DMS79 (cell line): ENCODE data around the gene TMEM43.
A peak's percentile ranks its signal among the peaks of the same experiment; 100 is the strongest.
"Not testable (repeated sequence)": the region's sequence is repeated elsewhere in the genome, so short reads cannot be mapped to it uniquely, and the experiment has no call there.

Experiments
- DNase-seq: peaks from one replicate; lab custom pipeline; 2025; lab: John Stamatoyannopoulos, UW

TMEM43 gene, protein sequence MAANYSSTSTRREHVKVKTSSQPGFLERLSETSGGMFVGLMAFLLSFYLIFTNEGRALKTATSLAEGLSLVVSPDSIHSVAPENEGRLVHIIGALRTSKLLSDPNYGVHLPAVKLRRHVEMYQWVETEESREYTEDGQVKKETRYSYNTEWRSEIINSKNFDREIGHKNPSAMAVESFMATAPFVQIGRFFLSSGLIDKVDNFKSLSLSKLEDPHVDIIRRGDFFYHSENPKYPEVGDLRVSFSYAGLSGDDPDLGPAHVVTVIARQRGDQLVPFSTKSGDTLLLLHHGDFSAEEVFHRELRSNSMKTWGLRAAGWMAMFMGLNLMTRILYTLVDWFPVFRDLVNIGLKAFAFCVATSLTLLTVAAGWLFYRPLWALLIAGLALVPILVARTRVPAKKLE

DNA sequence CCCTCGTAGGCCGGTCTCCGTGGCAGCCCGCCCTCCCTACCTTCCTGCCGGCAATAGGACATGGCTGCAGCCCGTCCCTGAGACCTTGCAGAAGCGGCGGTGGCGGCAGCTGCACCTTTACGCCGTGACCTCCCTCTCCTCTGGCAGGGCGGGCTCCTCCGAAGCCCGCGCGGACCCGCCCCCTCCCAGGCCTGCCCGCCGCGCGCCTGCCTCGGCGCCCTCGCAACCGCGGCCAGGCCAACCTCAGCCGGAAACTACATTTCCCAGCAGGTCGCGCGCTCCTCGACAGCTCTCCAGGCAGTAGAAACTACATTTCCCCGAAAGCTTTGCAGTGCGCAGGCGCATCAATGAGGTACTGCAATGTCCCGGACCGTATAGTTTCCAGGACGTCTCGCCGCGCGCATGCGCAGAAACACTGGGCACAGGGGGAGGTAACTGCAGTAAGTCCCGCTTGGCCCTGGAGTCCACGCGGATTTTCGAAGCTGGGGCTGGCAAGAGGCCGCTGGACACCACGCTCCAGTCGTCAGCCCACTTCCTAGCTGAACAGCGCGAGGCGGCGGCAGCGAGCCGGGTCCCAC lies at the start of gene TMEM43, which contains the start of gene CHCHD4:
TMEM43 (plus strand) TSS at position 438 of the 578 bp plus-strand sequence. CDS start 142 bp downstream, outside the sequence.
CHCHD4 (minus strand) TSS at position 256 of the 578 bp plus-strand sequence; CDS start at position 62, 194 bp downstream.
- DNase-seq = peak; percentile 91

GRCh38 chr3:14075233-14075632 lies 49.6 kb upstream of the TMEM43 start:
- not testable (repeated sequence) for DNase-seq

DNA sequence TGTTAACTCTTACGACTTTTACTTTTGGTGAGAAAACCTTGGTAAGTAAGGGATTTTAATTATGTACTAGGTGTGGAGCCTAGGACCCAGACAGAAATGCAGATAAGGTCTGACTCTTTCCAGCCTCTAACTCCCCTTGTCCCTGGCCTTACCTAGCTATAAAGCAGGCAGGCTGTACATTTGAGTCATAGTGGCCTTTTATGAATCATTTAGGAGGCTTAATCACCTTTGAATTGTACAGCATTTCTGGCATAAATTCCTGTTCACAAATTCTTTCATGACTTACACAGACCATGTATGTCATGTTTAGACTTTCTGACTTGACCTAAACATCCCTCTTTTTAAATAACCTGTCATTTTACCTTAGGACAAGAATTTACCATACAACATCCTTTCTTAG lies 47.5 kb upstream of the TMEM43 start:
- DNase-seq = no peak

DNA sequence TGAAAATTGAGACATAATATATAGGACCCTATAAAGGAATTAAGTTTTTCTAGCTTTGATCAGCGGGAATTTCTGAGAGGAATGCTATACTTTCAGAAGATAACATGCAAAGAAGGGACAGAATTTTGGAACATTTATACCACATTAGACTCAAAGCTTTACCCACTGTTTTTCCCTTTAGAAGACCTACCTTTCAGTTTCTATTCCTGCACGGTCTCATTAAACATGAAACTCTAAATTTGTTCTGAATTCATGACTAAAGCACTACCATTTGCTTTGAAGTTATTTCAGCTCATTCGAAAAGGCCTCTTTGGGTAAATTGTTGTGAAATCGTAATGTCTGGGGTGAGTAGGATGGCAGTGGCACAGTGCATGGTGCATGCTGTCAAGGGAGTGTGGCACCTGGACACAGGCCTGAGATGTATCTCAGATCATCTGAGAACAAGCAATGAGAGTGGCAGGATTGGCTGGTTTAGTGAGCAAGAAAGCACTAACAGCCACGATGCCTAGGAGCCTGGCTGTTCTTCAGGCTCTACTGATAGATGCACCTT lies 42.7 kb upstream of the TMEM43 start:
- no peak for DNase-seq

DNA sequence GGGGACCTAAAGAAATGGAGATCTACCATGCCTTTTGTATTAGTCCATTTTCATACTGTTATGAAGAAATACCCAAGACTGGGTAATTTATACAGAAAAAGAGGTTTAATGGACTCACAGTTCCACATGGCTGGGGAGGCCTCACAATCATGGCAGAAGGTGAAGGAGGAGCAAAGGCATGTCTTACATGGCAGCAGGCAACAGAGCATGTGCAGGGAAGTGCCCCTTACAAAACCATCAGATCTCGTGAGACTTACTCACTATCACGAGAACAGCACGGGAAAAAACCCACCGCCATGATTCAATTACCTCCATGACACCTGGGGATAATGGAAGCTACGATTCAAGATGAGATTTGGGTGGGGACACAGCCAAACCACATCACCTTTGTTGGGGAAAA lies 37.4 kb upstream of the TMEM43 start:
- DNase-seq = not testable (repeated sequence)

GRCh38 chr3:14091959-14092358 lies 32.9 kb upstream of the TMEM43 start:
- DNase-seq = not testable (repeated sequence)

DNA sequence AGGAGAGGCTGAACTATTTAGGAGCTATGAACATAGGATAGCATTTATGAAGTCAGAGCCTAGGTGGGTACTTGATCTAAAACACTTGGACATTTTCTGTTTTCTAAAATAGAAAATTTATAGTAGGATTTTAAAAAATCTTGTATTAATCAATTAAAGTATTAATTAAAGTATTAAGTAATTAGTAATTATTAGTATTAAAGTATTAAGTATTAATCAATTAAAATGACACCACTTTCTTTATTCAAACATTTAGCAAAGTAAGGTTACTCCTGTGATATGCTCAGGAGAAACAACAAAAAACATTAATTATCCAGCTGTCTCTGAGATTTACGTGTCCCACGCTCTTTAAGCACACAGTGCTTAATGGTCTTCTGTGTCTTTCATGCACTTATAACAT lies 32.4 kb upstream of the TMEM43 start:
- no peak for DNase-seq

DNA sequence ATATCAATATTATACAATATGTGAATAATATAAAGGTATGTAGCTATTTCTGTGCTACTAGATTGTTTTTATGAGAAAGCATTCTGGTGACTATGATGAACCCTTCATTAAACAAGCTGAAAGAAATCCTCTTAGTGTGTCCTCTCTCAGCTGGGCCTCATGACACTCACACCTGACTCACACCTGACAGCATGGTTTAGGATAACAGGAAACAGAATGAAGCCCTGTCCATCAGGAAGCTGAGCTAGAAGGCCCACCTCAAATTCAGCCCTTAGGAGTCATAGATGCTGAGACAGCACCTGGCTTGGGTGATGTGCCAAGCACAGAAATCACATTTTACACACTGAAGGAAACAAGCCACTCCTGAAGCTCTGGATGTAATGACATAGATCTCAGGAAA lies 31.0 kb upstream of the TMEM43 start:
- no peak for DNase-seq

- DNase-seq = no peak
Measured at GRCh38 chr3:14096742-14097141, 28.1 kb upstream of the TMEM43 start.

GRCh38 chr3:14097616-14098391 lies 27.0 kb upstream of the TMEM43 start:
- no peak for DNase-seq

DNA sequence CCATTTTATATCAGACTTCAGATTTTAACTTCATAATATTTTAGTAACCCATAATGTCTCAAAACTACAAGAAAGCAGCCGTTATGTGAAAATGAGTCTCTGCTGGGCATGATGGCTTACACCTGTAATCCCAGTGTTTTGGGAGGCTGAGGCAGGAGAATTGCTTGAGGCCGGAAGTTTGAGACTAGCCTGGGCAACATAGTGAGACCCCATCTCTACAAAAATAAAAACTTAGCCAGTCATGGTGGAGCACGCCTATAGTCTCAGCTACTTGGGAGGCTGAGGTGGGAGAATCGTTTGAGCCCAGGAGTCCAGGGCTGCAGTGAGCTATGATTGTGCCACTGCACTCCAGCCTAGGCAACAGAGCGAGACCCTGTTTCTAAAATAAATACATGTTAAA lies 15.0 kb upstream of the TMEM43 start:
- not testable (repeated sequence) for DNase-seq

DNA sequence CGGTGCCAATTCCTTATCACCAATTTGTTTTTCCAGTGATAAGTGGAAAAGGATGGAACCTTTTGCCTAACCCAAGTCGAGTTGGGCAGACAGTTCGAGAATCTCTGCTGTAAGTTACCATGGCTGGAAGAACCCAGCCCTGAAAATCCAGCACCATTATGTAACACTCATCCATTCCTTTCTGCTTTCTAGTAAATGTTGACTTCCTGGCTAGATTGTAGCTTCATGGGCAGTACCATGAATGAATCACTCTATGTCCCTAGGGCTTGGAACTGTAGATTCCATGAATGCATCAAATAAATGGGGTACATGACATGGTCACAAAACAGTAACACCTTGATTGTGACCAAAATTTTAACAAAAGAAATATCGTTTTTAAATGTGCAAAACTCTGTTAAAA lies 14.2 kb upstream of the TMEM43 start:
- no peak for DNase-seq

- DNase-seq = no peak
Measured at GRCh38 chr3:14113965-14114635, 10.8 kb upstream of the TMEM43 start.

DNA sequence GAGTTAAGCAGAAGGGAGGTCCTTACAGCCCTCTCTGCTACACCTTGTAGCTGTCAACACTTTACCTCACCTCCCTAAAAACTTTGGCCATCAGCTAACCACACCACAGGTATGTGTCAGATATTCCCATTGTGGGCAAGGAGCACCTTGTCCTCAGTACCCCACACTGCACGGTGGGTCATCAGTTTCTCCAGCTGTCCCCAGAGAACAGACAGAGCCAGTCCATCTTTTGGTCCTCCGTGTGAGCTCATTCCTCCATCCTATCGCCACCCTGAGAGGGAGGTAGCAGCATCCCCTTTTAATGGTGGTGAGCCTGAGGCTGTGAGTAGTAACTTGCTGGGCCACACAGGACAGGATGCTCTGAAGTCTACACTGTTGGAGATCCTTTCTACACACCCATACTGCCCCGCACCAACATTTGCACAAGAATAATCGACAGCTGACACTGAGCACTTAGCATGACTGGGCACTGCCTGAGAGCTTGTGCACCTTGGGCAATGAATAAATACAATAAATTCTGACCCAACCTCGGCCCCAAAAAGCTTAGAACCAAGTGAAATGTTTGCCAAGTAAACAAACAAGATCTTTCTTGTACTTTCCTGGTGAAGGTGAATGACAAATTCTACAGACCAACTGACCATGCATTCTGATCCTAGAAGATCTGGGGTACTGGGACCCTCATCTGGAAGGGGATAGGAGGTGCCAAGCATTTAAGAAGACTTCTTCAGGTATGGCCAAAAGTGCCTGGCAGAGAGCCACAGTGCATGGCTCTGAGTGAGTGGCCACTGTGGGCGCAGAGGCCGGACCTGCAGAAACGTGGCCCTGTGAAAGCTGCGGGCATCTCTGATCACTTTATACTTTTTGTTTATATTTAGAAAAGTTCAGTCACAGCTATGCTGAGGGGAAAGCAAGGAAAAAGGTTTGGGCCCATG lies 7.1 kb upstream of the TMEM43 start:
- no peak for DNase-seq

DNA sequence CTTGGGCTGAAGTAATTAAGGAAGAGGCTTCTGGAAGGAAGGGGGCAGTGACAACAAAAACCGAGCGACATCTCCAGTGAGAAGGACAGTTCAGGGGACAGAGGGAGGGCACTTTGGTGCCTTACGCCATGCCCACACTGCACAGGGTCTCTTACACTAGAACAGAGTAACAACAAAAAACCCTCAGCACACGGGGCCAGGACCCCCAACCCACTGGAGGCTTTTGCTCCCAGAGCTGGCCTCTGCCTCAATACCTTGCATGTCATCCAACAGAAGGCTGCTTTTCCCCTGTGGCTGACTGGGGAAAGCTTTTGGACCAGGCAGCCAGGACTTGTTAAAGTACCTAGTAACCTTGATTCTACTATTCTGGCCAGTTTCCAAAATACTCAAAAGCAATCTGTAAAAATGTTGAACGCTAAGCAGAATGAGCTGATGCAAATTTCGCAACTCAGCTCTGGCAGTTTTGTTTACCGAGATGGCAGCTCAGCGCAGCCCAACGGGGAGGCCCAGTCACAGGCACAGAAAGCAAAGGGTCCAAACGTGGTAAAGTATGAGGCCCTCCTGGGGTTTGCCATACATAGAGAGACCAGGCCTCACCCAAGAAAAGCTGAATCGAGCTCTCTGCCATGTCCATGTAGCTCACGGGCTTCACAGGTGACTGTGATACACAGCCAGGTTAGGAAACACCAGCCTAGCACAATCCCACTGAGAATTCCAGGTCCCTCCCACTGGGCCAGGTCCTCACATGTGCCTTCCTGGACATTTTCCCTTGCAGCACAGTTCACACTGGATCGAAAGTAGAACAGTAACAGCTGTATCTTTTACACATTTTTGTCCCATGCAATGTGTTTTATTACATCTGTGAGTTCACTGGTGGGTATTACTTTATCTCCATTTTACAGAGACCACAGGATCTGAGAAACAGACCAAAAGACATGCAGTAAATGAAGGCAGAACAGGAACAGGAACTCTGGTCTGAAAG lies 6.2 kb upstream of the TMEM43 start:
- DNase-seq = no peak

DNA sequence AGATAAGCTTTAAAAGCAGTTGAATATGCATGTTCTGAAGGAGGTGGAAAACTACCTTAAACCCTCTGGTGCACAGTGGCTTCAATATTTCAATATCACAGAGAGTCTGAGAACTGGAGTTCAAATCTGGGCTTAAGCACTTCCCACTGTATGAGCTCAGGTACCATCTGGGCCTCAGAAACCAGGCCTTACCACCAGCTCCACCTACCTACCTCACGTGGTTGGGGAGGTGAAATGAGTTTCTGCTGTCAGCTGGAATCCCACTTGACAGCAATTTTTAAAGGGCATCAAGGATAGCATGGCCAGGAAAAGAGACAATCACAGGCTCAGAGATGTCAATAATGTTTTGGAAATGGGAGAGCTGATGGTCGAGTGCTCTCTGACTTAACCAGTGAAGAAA lies 5.2 kb upstream of the TMEM43 start:
- no peak for DNase-seq

DNA sequence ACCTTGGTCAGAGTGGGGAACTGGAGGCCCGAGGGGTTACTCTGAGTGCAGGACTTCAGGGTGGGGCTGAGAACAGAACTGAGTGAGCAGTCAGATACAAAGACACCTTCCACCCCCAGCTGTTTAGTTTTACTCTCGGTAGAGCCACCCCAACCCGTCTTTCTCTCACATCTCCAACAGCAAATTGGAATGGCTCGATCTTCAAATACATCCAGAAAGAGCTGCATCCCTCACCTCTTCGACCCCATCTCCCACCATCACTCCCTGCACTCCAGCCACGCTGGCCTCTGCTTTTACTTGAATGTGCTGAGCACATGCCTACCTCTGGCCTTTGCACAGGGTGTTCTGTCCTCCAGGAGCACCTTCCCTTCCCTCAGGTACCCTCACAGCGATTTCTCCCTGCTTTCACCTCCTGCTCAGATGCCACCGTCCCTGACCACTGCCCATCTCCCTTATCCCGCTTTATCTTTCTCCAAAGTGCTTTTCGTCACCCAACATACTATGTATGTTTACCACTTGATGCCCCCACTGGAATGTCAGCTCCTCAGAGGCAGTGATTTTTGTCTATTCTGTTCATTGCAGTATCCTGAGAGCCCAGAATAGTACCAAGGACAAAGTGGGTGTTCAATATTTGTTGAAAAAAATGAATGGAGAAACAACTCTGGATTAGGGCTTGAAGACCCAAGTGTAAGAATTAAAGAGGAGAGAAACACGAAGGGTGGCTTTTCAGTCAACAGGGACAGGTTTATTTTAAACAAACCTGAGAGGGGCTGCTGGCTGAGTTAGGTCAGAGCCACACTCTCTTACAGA lies 4.5 kb upstream of the TMEM43 start:
- no peak for DNase-seq

DNA sequence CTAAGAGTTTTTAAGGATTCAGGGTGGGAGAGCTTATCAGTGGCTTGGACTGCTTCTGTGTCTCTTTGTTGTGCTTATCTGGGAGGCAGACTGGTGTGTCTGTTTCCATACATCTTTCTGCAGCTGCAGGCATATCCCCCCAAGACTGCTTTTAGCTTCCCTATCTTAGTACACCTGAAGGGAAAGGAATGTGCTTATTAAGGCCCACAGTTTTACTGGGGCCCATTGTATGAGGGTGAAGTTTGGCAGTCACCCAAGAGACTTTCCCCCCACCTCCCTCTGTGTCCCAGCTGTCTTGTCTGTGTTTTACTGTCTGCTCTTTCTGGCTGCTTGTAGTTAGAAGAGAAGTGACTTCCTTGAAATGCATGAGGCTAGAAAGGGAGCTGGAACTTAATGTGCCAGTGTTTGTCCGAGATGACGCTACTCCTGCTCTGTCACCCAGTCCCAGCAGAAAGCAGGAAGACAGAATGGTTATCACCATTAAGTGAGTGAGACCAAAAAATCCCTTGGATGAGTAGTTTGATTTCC lies 3.9 kb upstream of the TMEM43 start:
- not testable (repeated sequence) for DNase-seq
